Stimulated activated CD4-positive, alpha-beta T cell treated with anti-CD3 and anti-CD28 coated beads, Interleukin-15, amount 100 ng/mL, for 48 hours (primary cell): ENCODE results near the gene SWT1.
"Not testable (repeated sequence)": the region's sequence is repeated elsewhere in the genome, so short reads cannot be mapped to it uniquely, and the experiment has no call there.

ENCODE experiments used
- DNase-seq, 2 donors: peaks; one replicate each; pipeline ENCODE4 v3.0.0-alpha.2; 2020; ENCODE audit warnings: low read depth in 2 of 2

SWT1 gene

DNA sequence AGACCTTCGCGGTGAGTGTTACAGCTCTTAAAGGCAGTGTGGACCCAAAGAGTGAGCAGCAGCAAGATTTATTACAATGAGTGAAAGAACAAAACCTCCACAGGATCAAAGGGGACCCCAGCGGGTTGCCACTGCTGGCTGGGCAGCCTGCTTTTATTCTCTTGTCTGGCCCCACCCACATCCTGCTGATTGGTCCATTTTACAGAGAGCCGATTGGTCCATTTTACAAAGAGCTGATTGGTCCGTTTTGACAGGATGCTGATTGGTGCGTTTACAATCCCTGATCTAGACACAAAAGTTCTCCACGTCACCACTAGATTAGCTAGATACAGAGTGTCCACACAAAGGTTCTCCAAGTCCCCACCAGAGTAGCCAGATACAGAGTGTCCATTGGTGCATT is 164.1 kb downstream of the SWT1 start:
- not testable (repeated sequence) for DNase-seq

DNA sequence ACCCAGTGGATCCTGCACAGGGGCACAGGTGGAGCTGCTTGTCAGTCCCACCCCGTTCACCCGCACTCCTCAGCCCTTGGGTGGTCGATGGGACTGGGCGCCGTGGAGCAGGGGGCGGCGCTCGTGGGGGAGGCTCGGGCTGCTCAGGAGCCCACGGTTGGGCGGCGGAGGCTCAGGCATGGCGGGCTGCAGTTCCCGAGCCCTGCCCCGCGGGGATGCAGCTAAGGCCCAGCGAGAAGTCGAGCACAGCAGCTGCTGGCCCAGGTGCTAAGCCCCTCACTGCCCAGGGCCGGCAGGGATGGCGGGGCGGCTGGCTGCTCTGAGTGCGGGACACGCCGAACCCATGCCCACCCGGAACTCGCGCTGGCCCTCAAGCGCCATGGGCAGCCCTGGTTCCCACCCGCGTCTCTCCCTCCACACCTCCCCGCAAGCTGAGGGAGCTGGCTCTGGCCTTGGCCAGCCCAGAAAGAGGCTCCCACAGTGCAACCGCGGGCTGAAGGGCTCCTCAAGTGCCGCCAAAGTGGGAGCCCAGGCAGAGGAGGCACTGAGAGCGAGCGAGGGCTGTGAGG is 164.8 kb downstream of the SWT1 start:
- DNase-seq = not testable (repeated sequence)

DNA sequence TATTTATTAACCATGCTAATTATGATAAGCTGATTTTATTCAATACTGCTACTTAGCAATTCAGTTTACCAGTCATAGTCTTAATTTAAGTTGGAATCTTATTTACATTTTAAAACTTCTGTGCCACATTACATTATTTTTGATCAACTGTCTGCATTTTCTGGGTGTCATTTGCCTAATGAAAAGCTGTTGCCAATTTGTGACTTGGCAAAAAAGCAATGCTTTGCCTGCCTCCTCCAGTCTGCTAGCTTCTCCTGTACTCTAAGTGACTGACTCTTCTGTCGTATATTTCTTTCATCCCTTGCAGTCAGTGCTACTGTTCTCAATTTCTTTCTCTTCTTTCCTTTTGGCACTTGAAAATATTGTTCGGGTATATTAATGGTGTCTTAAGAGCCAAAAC is 165.7 kb downstream of the SWT1 start:
- DNase-seq = no peak

DNA sequence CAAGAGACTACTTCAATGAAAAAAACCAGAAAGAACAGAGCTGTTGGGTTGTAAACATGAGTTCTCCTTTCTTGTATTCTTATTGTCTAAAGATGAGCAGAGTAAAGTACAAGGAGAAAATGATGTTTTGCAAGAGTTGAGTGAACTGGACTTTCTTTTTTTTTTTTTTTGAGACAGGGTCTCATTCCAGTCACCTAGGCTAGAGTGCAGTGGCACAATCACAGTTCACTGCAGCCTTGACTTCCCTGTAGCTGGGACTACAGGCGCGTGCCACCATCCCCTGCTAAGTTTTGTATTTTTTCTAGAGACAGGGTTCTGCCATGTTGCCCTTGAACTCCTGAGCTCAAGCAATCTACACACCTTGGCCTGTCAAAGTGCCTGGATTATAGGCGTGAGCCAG is 167.2 kb downstream of the SWT1 start:
- DNase-seq = no peak

DNA sequence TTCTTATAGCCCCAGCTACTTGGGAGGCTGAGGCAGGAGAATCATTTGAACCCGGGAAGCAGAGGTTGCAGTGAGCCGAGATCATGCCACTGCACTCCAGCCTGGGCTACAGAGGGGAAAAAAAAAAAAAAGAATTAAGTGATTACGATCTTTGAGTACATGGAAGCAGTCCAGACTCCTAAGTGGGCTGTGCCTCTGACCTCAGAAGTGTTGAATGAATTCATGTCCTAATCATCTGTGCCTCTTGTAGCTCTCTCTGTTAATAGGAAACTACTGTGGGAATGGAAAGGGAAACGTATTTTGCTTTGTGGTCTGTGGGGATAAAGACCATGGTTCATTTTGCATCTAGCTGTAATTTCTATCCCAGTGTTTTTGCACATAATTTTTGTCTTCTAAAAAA is 168.4 kb downstream of the SWT1 start:
- DNase-seq = no peak

DNA sequence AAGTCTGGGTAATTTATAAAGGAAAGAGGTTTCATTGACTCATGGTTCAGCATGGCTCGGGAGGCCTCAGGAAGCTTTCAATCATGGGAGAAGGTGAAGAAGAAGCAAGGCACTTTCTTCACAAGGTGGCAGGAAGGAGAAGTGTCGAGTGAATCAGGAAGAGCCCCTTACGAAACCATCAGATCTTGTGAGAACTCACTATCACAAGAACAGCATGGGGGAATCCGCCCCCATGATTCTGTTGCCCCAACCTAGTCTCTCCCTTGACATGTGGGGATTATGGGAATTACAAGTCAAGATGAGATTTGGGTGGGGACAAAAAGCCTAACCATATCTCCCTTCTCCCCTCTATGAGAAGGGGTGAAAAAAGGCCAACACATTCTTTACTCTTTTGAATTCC is 171.3 kb downstream of the SWT1 start:
- DNase-seq = no peak

DNA sequence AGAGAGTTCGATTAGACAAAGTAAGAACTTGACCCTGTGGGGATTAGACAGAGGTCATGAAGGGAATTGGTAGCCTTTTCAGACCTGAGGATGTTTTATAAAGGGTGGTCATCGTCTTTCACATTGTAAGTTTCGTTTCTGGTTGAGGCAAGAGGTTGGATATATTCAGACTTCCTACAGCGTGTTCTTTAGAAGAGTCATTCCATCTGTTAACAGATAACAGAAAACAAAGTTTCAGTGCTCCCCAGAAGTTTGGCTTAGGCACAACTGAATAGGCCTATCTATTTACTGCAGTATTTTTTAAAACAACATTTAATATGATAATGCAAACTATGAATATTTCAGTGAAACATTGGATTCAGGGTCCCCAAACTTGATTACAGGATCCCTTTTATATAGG is 177.2 kb downstream of the SWT1 start:
- no peak for DNase-seq

DNA sequence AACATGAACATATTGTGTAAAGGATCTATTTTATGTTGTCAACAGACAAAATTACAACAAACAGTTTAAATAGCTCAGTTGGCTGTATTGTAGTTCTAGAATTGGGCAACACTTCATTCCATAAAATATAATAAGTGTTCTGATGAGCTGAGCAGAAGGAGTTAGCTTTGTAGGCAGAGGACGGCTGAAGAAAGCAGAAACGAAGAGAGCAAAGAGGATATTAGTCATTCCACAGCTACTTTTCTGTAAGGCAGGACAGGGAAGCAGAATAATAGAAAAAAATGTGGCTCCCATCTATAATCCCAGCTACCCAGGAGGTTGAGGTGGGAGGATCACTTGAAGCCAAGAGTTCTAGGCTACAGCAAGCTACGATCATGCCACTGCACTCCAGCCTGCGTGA is 180.3 kb downstream of the SWT1 start:
- no peak for DNase-seq

DNA sequence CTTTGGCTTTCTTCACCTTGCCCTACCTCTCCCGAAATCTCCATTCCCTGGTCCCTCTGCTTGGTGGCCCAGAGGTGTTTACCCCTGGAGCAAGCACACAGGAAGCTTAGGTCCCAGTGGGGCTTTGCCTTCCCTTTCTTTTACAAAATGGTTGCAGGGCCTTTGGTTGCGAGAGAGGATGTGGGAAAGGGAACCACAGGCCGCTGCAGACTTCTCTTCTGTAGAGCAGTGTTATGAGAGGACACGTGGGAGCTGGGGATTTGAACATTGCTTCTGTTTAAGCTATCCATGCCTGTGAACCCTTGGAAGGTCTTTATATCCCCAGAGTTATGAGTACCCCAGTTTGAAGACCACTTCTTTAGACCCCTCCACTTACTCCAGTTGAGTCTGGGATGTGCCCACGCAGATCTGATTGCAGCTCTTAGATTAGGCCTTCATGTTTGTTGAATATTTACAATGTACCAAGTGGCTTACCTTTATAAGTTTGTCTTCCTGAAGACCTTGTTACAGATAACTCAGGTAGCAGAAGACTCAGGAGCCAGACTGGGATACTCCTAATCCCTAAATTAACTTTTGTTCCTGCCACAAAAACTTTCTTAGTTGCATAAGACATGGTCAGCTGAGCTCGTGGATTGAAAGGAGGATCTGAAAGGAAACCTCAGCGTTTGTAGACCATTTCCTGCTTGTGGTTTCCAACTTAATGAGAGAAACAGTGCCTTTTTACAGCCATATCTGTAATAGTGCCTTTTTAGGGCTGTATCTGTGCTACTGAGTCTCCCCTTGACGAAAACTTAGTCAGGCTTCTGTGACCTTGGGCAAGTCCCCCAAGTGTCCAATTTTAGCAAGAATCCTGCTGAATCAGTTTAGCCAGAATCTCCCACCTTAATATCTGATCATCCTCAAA is 182.0 kb downstream of the SWT1 start:
- DNase-seq = peak in 1 of 2 donors; percentile 10

DNA sequence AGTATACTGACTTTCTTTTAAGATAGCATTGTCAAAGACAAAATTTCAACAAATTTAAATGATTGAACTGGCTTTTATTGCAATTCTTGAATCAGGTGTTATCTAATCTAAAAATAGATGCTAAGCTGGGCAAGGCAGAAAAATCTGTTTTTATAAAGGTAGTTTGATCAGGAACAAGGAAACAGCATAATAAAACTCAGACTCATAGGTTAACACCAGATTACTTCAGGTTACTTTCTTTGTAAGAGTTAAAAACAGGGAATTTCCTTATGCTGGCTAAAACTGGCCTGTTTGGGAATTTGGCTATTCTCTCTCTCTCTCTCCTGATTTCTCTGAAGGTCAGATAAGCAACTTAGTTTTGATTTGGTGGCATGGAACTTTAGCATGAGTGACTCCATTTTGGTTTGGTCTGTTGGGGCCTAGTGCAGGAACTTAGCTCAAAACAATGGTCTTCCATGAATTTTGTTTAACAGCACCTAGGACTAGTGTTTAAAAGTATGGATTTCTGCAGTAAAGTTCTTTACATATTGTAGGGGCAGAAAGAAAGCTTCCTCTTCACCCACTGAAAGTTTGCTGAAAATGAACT is 184.3 kb downstream of the SWT1 start:
- DNase-seq = no peak
